HG03378 (cell line): ENCODE results near the gene SIRT3.

Experiments used
- ATAC-seq: cut with Tn5 transposase; IDR thresholded peaks from one replicate; pipeline ENCODE4 v1.9.1; 2021; ENCODE audit warnings: mild to moderate bottlenecking, moderate library complexity; ENCODE audit not compliant: unreplicated experiment

SIRT3 gene

DNA sequence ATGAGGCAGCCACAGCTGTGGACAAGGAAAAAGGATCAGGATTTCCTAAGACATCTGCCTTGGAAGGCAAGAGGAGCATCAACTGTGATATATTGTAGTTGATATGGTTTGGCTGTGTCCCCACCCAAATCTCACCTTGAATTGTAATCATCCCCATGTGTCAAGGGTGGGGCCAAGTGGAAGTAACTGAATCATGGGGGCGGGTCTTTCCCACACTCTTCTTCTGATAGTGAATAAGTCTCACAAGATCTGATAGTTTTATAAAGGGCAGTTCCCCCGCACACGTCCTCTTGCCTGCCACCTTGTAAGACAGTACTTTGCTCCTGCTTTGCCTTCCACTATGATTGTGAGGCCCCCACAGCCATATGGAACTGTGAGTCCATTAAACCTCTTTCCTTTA lies 18.4 kb downstream of the SIRT3 start:
- ATAC-seq, result no peak

DNA sequence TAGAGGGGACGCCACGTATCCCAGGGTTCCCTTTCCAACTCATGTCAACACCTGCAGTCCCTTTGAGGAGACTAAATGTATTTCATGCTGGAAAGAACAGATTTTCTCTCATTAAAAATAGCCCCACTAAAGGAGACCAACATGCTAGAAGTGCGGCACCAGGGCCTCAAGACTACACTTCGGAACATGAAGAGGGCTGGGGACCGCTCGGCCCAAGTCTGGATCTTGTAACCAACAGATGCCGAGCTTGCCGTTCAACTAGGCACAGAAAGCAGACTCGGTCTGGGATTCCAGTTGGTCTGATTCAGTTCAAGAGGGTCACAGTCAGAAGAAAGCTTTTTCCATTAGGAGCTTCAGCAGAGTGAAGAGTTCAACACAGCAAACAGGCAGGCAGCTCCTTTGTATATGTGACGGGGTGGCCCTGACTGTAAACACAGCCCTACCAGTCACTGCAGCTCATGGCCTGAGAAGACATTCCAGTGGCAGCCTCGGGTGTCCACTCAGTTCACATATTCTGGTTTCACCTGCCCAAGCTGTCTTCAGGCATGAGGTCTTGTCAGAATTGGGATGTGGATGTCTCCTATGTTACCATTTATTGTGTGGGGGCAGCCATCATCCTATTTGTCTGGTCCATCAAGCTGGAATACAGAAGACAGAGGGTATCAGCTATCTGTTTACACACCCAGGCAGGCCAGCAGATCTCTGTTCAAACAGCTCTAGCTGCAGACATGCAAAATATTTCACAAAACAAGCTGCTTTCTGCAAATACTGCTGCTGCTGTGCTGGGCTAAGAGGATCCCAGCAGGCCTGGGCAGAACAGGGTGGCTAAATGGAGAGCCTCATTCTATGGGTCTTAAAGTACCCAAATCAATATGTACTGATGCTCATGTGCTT lies 19.8 kb downstream of the SIRT3 start:
- ATAC-seq, result no peak

DNA sequence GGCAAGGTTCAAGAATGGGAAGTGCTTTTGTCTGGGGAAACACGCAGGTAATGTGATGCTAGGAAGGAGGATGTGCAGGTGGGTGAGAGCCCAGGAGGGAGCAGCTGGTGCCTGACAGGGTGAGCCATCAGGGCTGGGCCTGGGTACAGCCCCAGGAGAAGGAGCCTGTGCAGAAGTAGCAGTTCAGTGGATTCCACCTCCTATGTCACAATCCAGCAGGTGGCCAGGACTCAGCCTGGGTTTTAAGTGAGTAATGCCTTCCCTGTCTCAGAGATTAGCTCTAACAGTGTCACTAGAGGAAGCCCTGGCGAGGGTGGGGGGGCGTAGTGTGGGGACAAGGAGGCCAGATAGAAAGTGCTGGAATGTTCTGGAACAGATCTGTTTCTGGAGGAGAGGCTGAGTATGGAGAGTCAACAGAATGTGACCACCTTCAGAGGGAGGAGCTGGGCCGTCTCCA lies 20.5 kb downstream of the SIRT3 start:
- no peak for ATAC-seq

DNA sequence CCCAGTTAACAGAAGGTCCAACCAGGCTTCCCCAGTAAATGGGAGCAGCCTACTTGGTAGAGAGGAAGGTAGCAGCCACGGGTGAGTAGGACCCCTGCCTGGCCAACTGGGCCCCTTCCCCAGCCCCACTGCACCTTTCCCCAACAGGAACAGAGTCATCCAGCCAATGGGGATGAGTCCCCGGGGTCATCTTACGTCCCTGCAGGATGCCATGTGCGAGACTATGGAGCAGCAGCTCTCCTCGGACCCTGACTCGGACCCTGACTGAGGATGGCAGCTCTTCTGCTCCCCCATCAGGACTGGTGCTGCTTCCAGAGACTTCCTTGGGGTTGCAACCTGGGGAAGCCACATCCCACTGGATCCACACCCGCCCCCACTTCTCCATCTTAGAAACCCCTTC lies 22.1 kb downstream of the SIRT3 start:
- ATAC-seq, result no peak

DNA sequence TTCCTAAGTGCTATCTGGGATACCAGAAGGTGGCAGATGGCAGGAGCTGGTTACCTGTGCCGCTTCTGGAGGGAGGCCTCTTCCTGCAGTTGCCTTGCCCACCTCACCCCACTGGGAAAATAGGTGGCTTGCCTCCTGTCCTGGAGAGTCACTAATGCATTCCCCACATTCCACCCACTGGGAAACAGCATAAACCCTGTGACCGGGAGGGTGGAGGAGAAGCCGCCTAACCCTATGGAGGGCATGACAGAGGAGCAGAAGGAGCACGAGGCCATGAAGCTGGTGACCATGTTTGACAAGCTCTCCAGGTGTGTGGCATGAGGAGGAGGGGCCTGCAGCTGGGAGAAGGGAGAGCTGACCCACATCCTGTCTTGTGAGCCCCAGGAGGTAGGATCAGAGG lies 23.0 kb downstream of the SIRT3 start:
- ATAC-seq, result no peak

DNA sequence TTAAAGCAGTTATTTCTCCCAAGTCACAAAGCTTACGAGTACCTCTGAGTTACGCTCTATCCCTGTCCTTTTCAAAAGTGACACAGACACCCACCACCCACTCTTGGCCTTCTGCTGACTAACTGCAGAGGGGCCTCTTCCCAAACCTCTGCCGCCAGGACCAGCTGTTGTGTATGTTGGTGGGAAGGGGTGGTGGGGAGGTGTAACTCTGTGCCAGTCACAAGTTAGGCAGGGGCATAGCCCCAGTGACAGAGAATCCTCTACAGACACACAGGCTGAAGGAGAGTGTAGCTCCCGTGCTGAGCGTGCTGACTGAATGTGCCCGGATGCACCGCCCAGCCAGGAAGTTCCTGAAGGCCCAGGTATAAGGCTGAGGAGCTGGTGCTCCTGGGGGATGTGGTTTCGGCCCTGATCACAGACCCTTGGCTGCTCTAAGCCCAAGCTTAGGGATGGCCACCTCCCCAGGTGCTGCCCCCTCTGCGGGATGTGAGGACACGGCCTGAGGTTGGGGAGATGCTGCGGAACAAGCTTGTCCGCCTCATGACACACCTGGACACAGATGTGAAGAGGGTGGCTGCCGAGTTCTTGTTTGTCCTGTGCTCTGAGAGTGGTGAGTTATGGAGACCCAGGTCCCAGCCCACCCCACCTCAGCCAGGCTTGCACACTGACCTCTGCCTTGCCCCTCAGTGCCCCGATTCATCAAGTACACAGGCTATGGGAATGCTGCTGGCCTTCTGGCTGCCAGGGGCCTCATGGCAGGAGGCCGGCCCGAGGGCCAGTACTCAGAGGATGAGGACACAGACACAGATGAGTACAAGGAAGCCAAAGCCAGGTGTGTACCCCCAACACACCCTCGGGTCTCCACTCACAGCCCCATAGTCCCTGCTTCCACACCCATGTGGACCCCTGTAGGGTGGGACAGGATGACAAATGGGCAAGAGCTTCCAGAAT lies 23.7 kb downstream of the SIRT3 start:
- no peak for ATAC-seq

DNA sequence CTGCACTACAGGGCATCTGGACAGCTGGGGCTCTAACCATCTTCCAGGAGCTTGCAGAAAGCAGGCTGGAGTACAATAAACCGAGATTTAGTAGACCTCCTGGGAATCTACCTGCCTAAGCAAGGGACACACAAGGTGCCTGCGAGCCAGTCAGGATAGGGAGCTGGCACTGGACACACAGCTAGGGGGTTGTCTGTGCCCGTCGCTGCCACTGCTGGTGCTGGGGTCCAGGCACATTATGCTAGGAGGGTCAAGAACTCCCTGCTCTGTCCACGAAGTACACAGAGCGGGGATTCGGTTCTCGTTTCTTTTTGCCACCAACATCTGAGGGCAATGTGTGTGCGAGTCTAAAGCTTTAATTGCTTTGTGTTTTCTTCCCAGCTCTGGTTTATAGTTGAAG lies 24.4 kb downstream of the SIRT3 start:
- ATAC-seq, result no peak

DNA sequence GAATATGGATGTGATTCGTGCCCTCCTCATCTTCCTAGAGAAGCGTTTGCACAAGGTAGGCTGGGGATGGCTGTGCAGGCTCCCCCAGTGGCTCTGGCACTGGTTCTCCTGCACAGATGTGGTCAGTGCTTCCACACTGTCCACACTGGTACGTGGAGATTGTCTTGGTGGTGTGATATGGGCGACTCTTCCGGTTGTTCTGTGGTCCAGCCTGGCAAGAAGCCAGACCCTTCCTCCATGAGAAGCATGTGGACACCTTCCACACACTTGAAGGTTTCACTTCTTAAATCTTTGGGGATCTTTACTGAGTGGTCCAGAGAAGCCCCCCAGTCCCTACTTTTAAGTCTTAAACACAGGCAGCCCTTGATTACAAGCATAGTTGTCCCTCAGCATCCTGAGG lies 24.8 kb downstream of the SIRT3 start:
- no peak for ATAC-seq

DNA sequence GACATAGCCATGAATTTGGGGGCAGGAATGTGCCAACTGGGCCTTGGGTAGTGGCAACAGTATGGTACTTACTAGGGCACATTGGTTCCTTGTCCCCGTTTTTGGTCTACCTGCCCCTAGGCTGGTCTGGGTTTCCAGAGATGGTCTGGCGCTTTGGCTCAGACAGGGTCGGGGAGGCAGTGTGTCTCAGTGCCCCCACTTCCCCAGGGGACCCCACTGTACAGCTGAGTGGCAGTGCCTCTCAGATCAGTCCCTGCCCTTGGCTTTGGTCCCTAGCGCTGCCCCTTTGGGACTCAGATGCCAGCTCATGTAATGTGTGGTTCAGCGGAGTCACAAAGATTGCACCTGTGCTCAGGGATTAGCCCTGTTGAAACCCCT lies 25.4 kb downstream of the SIRT3 start:
- no peak for ATAC-seq

DNA sequence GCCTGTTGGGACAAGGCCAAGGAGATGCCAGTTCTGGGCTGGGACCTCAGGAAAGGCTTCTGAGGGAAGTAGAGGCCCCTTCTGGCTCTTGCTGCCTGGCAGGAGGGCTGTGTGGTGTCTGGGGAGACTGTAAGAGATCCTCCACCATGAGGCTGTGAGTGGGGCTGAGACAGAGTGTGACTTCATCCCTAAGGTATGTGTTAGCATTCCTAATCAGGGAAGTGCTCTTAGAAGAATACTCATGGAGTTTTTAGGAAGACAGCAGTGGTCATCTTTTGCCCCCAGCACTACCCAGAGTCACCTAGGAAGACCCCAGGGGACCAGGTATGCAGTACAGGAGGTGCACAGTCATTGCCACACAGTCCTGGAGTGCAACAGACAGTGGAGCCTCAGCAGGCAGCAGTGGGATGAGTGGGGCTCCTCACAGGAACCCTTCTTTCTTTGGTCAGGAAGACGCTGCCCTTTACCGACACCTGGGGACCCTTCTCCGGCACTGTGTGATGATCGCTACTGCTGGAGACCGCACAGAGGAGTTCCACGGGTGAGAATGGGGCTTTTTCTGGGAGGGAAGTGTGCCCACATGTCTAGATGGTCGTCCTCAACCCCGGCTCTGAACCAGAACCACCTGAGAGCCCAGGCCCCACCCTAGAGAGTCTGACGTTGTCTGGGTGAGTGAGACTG lies 25.9 kb downstream of the SIRT3 start:
- ATAC-seq, result no peak

DNA sequence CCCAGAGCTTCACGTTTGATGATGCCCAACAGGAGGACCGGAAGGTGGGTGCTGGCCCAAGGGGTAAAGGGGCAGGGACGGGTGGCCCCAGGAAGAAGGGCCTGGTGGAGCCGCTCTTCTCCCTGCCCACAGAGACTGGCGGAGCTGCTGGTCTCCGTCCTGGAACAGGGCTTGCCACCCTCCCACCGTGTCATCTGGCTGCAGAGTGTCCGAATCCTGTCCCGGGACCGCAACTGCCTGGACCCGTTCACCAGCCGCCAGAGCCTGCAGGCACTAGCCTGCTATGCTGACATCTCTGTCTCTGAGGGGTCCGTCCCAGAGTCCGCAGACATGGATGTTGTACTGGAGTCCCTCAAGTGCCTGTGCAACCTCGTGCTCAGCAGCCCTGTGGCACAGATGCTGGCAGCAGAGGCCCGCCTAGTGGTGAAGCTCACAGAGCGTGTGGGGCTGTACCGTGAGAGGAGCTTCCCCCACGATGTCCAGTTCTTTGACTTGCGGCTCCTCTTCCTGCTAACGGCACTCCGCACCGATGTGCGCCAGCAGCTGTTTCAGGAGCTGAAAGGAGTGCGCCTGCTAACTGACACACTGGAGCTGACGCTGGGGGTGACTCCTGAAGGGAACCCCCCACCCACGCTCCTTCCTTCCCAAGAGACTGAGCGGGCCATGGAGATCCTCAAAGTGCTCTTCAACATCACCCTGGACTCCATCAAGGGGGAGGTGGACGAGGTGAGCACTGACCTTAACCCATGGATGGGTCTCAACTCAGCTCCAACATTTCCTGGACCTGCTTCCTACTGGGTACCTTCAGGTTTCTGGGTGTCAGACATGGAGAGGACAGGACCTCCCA lies 26.6 kb downstream of the SIRT3 start:
- no peak for ATAC-seq

DNA sequence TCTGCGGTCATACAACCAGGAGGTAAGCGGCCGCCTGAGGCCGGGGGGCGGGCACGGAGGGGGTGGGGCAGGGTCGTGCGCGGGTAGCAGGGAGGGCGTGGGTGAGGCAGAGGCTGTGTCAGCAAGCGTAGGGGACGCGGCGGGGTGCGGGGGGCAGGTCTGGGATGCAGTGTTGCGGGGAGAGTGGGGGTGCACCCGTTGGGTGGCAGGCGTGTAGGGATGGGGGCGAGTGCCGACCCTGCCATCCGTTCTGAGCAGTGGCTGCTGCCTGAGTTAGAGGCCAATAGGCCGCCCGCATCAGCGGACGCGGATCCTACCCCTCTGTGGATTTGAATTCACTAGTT lies 27.3 kb downstream of the SIRT3 start:
- ATAC-seq, result no peak

DNA sequence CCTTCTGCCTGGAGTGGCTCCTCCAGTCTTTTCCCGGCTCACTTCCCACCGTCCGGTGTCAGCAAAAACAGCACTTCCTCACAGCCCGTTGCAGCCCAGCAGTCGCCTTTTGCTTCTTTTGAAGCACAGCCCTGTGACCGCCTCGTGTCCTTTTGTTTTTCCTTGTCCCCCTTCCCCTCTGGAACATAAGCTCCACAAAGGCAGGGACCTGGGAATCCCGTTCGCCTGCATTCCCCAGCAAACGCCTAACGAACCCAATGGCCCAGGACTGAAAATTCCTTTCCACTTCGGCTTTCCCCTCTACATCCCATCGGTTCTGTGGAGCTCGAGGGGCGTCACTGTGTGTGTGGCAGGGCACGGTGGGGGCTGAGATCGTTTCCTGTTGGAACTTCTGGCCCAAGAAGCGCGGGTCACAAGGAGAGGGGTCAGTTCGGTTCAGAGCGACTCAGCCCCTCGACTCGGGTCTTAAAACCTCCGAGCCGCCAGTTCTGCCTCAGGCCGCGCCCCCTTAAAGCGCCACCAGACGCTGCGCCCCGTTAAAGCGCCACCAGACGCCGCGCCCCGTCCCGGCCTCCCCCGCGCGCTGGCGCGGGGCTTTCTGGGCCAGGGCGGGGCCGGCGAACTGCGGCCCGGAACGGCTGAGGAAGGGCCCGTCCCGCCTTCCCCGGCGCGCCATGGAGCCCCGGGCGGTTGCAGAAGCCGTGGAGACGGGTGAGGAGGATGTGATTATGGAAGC lies 27.8 kb downstream of the SIRT3 start:
- no peak for ATAC-seq

DNA sequence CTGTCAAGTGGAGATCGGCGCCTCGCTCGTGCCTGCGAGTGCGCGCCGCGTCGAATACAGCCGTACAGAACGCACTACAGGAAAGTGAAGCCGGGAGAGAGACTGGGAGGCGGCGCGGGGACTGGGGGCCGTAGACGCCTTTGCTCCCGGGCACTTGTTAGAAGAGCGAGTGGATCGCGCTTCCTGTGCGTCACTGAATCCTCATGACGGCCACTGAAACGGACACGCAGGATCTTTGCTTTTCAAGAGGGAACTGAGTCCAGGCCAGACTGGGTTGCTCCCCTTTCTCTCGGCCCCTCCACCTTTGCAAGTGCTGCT lies 28.3 kb downstream of the SIRT3 start:
- ATAC-seq, result no peak

DNA sequence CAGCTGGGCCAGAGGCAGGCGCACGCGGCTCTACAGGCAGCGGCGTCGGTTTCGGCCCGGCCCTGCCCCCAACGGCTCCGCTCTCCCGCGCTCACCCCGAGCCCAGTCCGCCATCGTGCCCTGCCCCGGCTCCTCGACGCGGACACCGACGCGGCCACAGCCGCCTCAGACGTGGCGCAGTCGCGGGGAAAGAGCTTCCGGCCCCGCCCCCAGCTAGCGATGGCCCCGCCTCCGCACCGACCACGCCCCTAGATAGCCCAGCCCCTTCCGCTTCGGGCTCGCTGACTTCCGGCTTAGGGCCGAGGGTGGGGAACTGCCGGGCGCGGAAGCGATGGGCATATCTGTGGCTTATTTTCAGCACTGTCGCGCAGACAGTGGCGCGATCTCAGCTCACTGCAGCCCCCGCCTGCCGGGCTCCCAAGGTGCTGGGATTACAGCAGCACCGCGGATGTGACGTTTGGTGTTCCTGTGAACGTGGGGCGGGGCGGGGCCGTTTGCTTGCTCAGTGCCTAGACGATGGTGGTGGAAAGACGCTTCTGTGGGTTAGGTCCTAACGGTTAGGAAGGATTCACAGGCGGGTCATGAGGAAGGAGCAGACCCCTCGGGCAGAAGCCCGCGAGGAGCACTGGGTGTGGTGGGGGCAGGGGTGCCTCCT lies 28.8 kb downstream of the SIRT3 start, which contains the start of the genes BET1L and RIC8A:
TSS of gene BET1L (minus strand) at position 192 of the 655 bp plus-strand sequence. CDS start at position 114, 78 bp downstream.
TSS of gene RIC8A (plus strand) at position 501 of the 655 bp plus-strand sequence. CDS start 1,147 bp downstream, outside the sequence.
- peak; percentile 76 for ATAC-seq

DNA sequence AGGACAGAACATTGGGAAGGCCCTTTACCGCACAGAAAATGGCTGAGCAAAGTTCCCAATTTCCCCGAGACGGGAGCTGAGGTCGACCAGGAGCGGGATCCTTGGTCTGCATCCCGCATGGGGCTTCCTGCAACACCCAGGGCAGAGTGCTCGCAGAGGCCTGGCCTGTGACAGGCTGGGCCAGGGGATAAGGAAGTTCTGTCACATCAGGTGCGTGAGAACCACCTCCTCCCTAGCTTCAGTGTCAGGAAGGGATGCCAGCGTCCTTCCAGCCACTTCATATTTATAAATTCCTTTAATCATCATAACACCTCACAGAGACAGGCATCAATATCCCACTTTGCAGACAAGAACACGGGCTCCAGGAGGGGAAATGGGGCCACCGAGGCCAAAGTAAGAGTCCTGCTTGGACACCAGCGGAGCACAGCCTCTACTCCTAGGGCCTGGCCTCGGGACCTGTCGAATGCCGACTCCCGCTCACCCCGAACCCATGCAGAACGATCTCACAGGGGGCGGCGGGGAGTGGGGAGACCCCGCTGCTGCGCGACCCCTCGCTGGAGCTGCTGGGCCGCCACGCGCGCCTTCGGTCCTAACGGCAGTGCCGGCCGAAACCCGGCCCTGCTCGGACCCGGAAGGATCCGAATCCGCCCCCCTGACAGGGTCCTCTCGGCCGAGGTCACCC lies 29.5 kb downstream of the SIRT3 start:
- ATAC-seq, result peak; percentile 17

DNA sequence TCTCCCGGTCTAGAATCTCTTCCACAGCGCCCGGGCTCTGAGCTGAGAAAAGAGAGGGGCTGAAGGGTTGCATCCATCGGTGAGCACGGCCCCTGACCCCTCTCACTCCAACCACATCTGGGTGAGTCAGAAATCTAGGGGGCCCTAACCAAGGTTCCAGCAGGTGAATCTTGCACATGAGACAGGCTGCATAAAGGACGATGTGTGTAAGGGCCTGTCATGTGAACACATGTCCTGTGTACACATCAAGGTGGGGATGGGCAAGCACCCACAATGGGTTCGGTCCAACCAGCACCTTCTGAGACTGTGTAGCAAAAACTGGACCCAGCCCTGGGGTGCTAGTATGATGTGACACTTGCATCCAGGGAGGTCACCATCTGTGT lies 30.1 kb downstream of the SIRT3 start:
- no peak for ATAC-seq

DNA sequence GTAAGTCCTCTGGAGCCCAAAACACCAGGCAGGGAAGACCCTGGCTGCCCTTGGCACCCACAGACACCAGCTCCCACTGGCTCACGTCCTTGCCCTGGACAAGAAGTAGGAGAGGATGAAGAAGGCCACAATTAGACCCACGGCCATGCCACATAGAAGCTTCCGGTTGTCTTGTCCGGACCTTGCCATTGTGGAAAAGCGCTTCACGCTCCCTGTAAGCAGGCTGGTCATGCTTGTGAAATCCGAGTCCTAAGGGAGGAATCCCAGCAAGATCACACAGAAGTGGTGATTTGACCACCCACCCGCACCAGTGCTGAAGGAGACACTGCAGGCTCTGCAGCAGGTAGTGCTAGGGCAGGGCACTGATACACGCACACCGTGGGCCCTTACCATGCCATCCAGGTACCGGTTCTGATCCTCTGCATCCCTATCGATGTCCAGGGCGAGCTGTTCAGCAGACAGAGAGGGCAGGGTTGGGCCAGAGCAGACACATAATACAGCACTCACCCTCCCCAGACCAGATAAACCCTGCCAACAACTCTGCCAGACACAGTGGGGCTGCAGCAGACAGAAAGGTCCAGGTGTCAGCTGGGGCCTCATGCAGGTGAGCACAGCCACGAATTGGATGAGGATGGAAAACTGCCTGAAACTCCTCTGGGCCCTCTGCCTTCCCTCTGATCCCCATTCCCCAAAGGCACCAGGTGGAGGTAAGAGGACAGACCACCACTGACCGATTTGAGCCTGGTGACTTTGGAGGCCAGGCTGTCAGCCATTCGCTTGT lies 30.7 kb downstream of the SIRT3 start:
- no peak for ATAC-seq
